Brain pericyte (primary cell): ENCODE data around the gene SPTBN1.

Experiments
- DNase-seq: peaks from one replicate; pipeline ENCODE4 v3.0.0-alpha.2; 2012; ENCODE audit warnings: low read depth, low spot score

SPTBN1 gene

GRCh38 chr2:54589340-54590215 lies 133.5 kb downstream of the SPTBN1 start:
- no peak for DNase-seq

- no peak for DNase-seq
These were observed 134.3 kb downstream of the SPTBN1 start for GRCh38 chr2:54590216-54591120.

- DNase-seq: no peak
These were observed 135.4 kb downstream of the SPTBN1 start for GRCh38 chr2:54591551-54591950.

GRCh38 chr2:54593249-54593648 lies 137.1 kb downstream of the SPTBN1 start:
- DNase-seq: no peak

- no peak for DNase-seq
These were observed 137.9 kb downstream of the SPTBN1 start for GRCh38 chr2:54594048-54594447.

GRCh38 chr2:54595161-54595803 lies 139.2 kb downstream of the SPTBN1 start:
- no peak for DNase-seq

GRCh38 chr2:54595999-54596902 lies 140.1 kb downstream of the SPTBN1 start:
- no peak for DNase-seq

- no peak for DNase-seq
These were observed 141.2 kb downstream of the SPTBN1 start for GRCh38 chr2:54597153-54597848.

GRCh38 chr2:54598347-54599325 lies 142.5 kb downstream of the SPTBN1 start:
- DNase-seq: no peak

- DNase-seq: no peak
These were observed 143.2 kb downstream of the SPTBN1 start for GRCh38 chr2:54599326-54599710.

GRCh38 chr2:54599914-54600313 lies 143.8 kb downstream of the SPTBN1 start:
- no peak for DNase-seq

GRCh38 chr2:54601339-54601738 lies 145.2 kb downstream of the SPTBN1 start:
- no peak for DNase-seq

- DNase-seq: no peak
These were observed 146.7 kb downstream of the SPTBN1 start for GRCh38 chr2:54602736-54603322.

- no peak for DNase-seq
These were observed 147.2 kb downstream of the SPTBN1 start for GRCh38 chr2:54603357-54603756.

- no peak for DNase-seq
These were observed 147.7 kb downstream of the SPTBN1 start for GRCh38 chr2:54603796-54604195.

- DNase-seq: no peak
These were observed 148.7 kb downstream of the SPTBN1 start for GRCh38 chr2:54604871-54605270.

GRCh38 chr2:54605836-54606235 lies 149.7 kb downstream of the SPTBN1 start:
- no peak for DNase-seq

- no peak for DNase-seq
These were observed 150.3 kb downstream of the SPTBN1 start for GRCh38 chr2:54606393-54606958.
